HL-60 (cell line): ENCODE measurements around the gene BSCL2.
"Not testable (repeated sequence)": the region's sequence is repeated elsewhere in the genome, so short reads cannot be mapped to it uniquely, and the experiment has no call there.

Experiments used
- DNase-seq, 2 experiments: peaks; one replicate each; pipeline ENCODE4 v3.0.0-alpha.2; 2010 to 2020; ENCODE audit warnings: low read depth in 1 of 2, low spot score in 1 of 2
- H3K27ac ChIP-seq: fragments of 250-450 bp; sonication (Bioruptor Pico); replicated peaks from 2 replicates; pipeline ENCODE4 v1.5.1; 2020; ENCODE audit warnings: mild to moderate bottlenecking, moderate library complexity
- H3K27me3 ChIP-seq: fragments of 250-450 bp; sonication (Bioruptor Pico); 2 replicates; pipeline ENCODE4 v1.5.1; 2021; ENCODE audit warnings: mild to moderate bottlenecking, moderate library complexity; ENCODE audit not compliant: insufficient read depth, poor library complexity, severe bottlenecking
- H3K4me3 ChIP-seq: replicated peaks from 2 replicates; pipeline ENCODE4 v1.5.1; 2011; ENCODE audit warnings: mild to moderate bottlenecking, control low read depth, low read length; ENCODE audit not compliant: insufficient read depth
- GABPA ChIP-seq: IDR thresholded peaks from 2 replicates; pipeline ENCODE4 v1.6.1; 2012; ENCODE audit warnings: low read depth
- POLR2AphosphoS5 ChIP-seq: IDR thresholded peaks from 2 replicates; pipeline ENCODE4 v1.6.1; 2012; ENCODE audit warnings: low read depth
- SPI1 ChIP-seq: IDR thresholded peaks from 2 replicates; pipeline ENCODE4 v1.6.1; 2012; ENCODE audit warnings: low read depth, mild to moderate bottlenecking, borderline replicate concordance
- TF ChIP-seq, protein P1 (sequence below): IDR thresholded peaks from 2 replicates; pipeline ENCODE4 v1.6.1; 2012; ENCODE audit warnings: low read depth; ENCODE audit not compliant: insufficient replicate concordance
- TF ChIP-seq, protein P2 (sequence below): IDR thresholded peaks from one replicate; pipeline ENCODE4 v1.5.1; 2011; ENCODE audit warnings: low read length, control low read depth, inconsistent platforms; ENCODE audit not compliant: insufficient read depth

BSCL2 gene

DNA sequence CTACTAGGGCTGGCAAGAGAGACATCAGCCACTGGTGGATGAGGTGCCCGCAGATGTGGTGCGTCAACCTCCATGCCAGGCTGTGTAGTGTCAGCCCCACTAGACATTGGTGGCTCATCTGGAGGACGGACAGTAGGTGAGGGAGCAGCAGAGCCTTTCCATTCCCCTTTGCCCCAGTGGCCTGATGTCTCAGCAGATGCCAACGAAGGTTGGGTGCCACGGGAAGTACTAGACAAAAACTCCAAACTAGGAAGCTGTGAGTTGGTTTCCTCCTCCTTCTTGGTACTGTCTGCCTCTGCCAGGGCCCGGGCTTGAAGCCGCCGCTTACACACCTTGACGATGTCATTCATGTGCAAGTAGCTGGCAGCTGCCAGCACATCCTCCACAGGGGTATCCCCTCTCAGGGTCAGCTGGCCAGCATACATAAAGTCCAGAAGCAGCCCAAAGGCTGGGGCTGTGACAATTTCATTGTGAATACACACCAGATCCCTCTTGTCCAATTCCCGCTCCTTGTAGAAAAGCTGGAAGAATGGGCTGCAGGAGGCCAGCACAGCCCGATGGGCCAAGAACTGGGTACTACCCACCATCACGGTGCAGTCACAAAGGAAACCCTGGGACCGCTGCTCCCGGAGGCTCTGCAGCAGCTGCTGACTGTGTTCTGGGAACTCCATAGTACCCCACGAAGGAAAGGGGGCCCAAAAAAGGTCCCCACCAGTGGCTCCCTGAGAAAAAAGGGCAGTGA is 45.9 kb upstream of the BSCL2 start:
- H3K27ac ChIP-seq = peak overlapping the region; percentile 95
- TF ChIP-seq SPI1 (no peak), GABPA (no peak), POLR2AphosphoS5 (no peak)
- TF ChIP-seq, protein P1, sequence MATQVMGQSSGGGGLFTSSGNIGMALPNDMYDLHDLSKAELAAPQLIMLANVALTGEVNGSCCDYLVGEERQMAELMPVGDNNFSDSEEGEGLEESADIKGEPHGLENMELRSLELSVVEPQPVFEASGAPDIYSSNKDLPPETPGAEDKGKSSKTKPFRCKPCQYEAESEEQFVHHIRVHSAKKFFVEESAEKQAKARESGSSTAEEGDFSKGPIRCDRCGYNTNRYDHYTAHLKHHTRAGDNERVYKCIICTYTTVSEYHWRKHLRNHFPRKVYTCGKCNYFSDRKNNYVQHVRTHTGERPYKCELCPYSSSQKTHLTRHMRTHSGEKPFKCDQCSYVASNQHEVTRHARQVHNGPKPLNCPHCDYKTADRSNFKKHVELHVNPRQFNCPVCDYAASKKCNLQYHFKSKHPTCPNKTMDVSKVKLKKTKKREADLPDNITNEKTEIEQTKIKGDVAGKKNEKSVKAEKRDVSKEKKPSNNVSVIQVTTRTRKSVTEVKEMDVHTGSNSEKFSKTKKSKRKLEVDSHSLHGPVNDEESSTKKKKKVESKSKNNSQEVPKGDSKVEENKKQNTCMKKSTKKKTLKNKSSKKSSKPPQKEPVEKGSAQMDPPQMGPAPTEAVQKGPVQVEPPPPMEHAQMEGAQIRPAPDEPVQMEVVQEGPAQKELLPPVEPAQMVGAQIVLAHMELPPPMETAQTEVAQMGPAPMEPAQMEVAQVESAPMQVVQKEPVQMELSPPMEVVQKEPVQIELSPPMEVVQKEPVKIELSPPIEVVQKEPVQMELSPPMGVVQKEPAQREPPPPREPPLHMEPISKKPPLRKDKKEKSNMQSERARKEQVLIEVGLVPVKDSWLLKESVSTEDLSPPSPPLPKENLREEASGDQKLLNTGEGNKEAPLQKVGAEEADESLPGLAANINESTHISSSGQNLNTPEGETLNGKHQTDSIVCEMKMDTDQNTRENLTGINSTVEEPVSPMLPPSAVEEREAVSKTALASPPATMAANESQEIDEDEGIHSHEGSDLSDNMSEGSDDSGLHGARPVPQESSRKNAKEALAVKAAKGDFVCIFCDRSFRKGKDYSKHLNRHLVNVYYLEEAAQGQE = no peak
- TF ChIP-seq, protein P2, sequence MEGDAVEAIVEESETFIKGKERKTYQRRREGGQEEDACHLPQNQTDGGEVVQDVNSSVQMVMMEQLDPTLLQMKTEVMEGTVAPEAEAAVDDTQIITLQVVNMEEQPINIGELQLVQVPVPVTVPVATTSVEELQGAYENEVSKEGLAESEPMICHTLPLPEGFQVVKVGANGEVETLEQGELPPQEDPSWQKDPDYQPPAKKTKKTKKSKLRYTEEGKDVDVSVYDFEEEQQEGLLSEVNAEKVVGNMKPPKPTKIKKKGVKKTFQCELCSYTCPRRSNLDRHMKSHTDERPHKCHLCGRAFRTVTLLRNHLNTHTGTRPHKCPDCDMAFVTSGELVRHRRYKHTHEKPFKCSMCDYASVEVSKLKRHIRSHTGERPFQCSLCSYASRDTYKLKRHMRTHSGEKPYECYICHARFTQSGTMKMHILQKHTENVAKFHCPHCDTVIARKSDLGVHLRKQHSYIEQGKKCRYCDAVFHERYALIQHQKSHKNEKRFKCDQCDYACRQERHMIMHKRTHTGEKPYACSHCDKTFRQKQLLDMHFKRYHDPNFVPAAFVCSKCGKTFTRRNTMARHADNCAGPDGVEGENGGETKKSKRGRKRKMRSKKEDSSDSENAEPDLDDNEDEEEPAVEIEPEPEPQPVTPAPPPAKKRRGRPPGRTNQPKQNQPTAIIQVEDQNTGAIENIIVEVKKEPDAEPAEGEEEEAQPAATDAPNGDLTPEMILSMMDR = no peak
- H3K27me3 ChIP-seq = no peaks in the 10 kb centered on the region
- H3K4me3 ChIP-seq = peak overlapping the region; percentile 60
- no peak for DNase-seq

DNA sequence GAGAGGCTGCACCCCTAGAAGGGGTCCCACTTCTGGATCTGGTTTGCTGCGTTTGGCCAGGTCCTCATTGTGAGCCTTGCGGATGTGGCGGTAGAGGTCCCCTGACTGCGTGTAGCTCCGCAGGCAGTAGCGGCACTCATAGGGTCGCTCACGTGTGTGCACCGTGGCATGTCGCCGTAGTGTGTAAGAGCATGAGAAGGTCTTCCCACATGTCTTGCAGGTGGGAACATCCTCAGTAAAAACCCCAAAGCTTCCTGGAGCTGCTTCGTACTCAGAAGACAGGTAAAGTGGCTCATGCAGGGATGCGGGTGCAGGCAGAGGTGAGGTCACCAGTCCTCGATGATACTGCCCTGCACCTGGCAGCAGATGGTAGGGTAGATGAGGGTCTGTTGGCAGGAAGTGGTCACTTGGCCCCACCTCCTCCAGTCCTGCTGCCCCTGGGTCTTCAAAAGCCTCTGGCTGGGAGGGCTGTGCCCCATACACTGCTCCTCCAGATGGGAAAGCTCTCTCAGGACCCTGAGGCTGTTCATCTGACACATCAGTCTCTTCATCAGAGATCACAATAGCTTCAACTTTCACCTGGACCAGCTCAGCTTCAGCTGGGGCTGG is 45.1 kb upstream of the BSCL2 start:
- no peak overlapping the region for H3K4me3 ChIP-seq
- TF ChIP-seq GABPA (no peak), POLR2AphosphoS5 (no peak)
- TF ChIP-seq, protein P2 = no peak
- TF ChIP-seq, protein P1 = no peak
- H3K27me3 ChIP-seq = no peaks in the 10 kb centered on the region
- no peak overlapping the region for H3K27ac ChIP-seq
- DNase-seq = no peak

DNA sequence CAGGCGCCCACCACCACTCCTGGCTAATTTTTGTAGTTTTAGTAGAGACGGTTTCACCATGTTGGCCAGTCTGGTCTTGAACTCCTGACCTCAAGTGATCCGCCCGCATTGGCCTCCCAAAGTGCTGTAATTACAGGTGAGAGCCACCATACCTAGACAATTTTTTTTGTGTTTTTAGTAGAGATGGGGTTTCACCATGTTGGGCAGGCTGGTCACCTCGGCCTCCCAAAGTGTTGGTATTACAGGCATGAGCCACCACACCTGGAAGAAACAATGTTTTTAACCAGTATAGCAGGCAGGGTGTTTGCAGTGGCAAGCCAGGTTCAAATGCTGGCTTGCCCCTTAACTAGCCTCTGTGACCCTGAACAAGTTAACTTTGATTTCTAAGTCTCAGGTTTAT is 42.7 kb upstream of the BSCL2 start:
- not testable (repeated sequence) for H3K4me3 ChIP-seq, H3K27ac ChIP-seq, H3K27me3 ChIP-seq, DNase-seq

DNA sequence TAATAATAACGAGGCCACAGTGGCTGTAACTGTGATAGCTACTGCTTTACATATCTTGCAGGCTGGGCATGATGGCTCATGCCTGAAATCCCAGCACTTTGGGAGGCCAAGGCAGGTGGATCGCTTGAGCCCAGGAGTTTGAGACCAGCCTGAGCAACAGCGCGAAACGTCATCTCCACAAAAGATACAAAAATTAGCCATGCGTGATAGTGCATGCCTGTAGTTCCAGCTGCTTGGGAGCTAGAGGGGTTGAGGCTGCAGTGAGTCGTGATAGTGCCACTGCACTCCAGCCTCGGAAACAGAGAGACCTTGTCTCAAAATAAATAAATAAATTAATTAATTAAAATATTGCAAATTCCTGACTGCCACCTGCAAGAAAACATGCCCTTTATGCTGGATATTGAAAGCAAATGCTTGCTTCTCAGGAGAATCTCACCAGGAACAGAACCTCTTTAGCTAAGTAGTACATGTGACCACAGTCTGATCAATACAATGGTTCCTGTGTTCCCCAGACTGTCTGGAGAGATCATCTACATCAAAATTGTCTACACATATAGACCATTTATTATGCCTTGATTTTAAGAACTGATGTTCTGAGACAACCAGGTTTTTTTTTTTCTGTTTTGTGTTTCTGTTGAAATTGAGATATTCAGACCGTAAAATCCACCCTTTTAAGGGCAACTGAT is 40.4 kb upstream of the BSCL2 start:
- no peaks in the 10 kb centered on the region for H3K27me3 ChIP-seq
- H3K4me3 ChIP-seq = no peak overlapping the region
- TF ChIP-seq GABPA (no peak), SPI1 (no peak), POLR2AphosphoS5 (no peak)
- TF ChIP-seq, protein P1 = no peak
- TF ChIP-seq, protein P2 = no peak
- DNase-seq = no peak
- no peak overlapping the region for H3K27ac ChIP-seq
